Esophagus squamous epithelium (tissue), 5 donors: Measurements from ENCODE around the gene TUT7. TPM values are rescaled to one million over a fixed set of nuclear protein-coding genes. Genes with fewer than 3 reads are reported as not detected.

Experiments
- DNase-seq: peaks from one replicate; lab custom pipeline; 2025; lab: John Stamatoyannopoulos, UW
- H3K27ac ChIP-seq, 4 donors: fragments of 200-600 bp; sonication (generic); one replicate each; pipeline ENCODE4 v1.5.1; 2016 to 2019; ENCODE audit warnings: mild to moderate bottlenecking in 1 of 4
- H3K27me3 ChIP-seq, 4 donors: fragments of 200-600 bp; sonication (generic); 1 replicate in 3 of 4; 2 replicates in 1 of 4; pipeline versions ENCODE4 v1.5.1 to v1.6.0; 2017 to 2021; ENCODE audit warnings: antibody characterized with exemption in 1 of 4
- H3K36me3 ChIP-seq, 3 donors: fragments of 200-600 bp; sonication (generic); one replicate each; pipeline ENCODE4 v1.5.1; 2016 to 2019
- H3K4me1 ChIP-seq, 3 donors: fragments of 200-600 bp; sonication (generic); one replicate each; pipeline ENCODE4 v1.5.1; 2017 to 2019
- H3K4me3 ChIP-seq, 4 donors: fragments of 200-600 bp; sonication (generic); 1 replicate in 3 of 4; 2 replicates in 1 of 4; pipeline ENCODE4 v1.5.1; 2016 to 2019; ENCODE audit warnings: mild to moderate bottlenecking in 2 of 4, moderate library complexity in 1 of 4
- H3K9me3 ChIP-seq, 3 donors: fragments of 200-600 bp; sonication (generic); one replicate each; pipeline ENCODE4 v1.5.1; 2016 to 2019
- CTCF ChIP-seq, 6 experiments: fragments of 450-650 bp in 4 of 6; fragments of 200-600 bp in 2 of 6; sonication (generic) in 2 of 6; IDR thresholded peaks; one replicate each; pipeline ENCODE4 v1.5.1; 2016 to 2019; ENCODE audit warnings: antibody characterized with exemption in 6 of 6, mild to moderate bottlenecking in 4 of 6, moderate library complexity in 4 of 6
- POLR2A ChIP-seq, 4 donors: fragments of 450-650 bp; IDR thresholded peaks; one replicate each; pipeline ENCODE4 v1.6.1; 2017; ENCODE audit warnings: antibody characterized with exemption in 4 of 4, mild to moderate bottlenecking in 4 of 4, moderate library complexity in 3 of 4
- WGBS, 2 donors: methylation state at CpG; one replicate each; pipeline ENCODE4 v1.1.5; 2018; 5-methylcytosine and 5-hydroxymethylcytosine counted together
- intact Hi-C: fragments of 100-400 bp; cut with DNase I; formaldehyde crosslinking; loops from one replicate; pipeline ENCODE4 v1.15.0; 2022
- total RNA-seq, 4 donors: library from RNA; depleted of rRNA; stranded (reverse); fragments of >200 nt; gene quantifications; one replicate each; pipeline ENCODE4 v1.1.0, GENCODE V29; 2016
- donor health status: DM: yes; HTN: yes; CAD: no.

Gene TUT7
- total RNA-seq, 4 donors from 2014 or later, result 34.3 to 71.0 (median 54.9) TPM

DNA sequence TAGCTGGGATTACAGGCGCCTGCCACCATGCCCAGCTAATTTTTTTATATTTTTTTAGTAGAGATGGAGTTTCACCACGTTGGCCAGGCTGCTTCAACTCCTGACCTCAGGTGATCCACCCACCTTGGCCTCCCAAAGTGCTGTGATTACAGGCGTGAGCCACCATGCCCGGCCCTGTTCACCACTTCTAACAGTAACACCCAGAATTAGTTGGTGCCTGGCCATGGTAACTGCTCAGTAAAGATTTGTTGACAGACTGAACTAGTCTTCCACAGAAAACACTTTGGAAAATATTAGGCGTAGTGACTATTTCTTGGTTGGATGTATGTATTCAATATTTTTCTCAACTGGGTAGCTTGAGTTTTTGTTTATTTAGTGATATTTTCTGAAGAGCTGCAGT lies 24.0 kb downstream of the TUT7 start:
- Histone ChIP-seq H3K36me3 (peaks cover 10 to 100% (median 25%) of the 10 kb centered on the region in 3 donors), H3K27me3 (no peaks in the 10 kb centered on the region), H3K4me1 (peaks cover 0 to 8% (median 0%) of the 10 kb centered on the region in 3 donors), H3K27ac (no peak overlapping the region), H3K9me3 (no peaks in the 10 kb centered on the region), H3K4me3 (no peak overlapping the region)
- no peak for DNase-seq
- intact Hi-C loops, result no loop called here
- TF ChIP-seq POLR2A (IDR thresholded peaks at IDR 0.05) (no peak), CTCF (IDR thresholded peaks at IDR 0.05) (no peak)
- whole genome bisulfite sequencing, 2 donors, result 79 to 88% methylated on average over 4 to 5 of the region's 5 CpGs

DNA sequence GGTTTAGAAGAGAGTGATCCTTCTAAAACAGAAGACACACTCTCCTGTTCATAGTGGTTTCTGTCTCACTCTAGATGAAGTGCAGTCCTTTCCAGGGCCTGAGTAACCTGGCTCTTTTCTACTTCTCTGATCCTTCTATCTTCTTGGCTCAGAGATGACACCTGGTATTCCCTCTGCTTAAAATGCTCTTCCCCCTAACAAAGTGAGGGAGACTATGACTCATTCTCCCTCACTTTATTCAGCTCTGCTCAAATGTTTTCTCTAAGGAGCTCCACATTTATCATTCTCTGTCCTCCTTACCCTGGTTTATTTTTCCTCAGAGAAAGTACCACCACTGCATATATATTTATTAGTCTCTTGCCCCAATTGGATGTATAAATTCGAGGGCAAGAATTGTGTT lies 24.6 kb downstream of the TUT7 start:
- H3K27ac ChIP-seq, result no peak overlapping the region
- TF ChIP-seq POLR2A (IDR thresholded peaks at IDR 0.05) (no peak), CTCF (IDR thresholded peaks at IDR 0.05) (no peak)
- DNase-seq, result no peak
- peaks cover 0 to 13% (median 0%) of the 10 kb centered on the region in 3 donors for H3K4me1 ChIP-seq
- H3K4me3 ChIP-seq, result no peak overlapping the region
- H3K27me3 ChIP-seq, result no peaks in the 10 kb centered on the region
- peaks cover 13 to 100% (median 24%) of the 10 kb centered on the region in 3 donors for H3K36me3 ChIP-seq
- WGBS, 2 donors, result 82 to 95% methylated on average over 1 of the region's 1 CpG
- intact Hi-C loops, result no loop called here
- H3K9me3 ChIP-seq, result no peaks in the 10 kb centered on the region

DNA sequence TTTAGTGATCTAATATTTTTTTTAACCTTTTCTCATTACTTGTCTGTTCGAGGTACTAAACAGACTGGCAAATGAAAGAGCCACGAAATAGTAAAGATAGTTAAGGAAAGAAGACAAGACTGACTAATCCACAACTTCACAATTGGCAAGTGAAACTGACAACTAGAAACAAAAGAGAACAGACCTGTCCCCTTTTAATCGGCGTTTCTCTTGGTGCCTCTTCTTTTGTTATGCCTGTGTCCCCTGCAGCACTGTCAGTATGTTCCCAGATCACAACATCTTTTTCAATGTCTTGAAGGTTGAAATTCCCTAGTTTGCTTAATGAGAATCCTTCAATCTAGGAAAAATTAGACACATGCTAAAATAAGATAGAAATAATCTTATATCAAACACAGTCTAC lies 26.1 kb downstream of the TUT7 start:
- WGBS, 2 donors, result 61 to 63% methylated on average over 4 of the region's 4 CpGs
- no peak overlapping the region for H3K27ac ChIP-seq
- peaks cover 18 to 100% (median 31%) of the 10 kb centered on the region in 3 donors for H3K36me3 ChIP-seq
- intact Hi-C loops, result no loop called here
- no peaks in the 10 kb centered on the region for H3K9me3 ChIP-seq
- TF ChIP-seq CTCF (IDR thresholded peaks at IDR 0.05), result no peak
- no peak for TF ChIP-seq POLR2A (IDR thresholded peaks at IDR 0.05)
- no peak for DNase-seq
- no peaks in the 10 kb centered on the region for H3K27me3 ChIP-seq
- no peak overlapping the region for H3K4me3 ChIP-seq
- peaks cover 0 to 24% (median 0%) of the 10 kb centered on the region in 3 donors for H3K4me1 ChIP-seq

DNA sequence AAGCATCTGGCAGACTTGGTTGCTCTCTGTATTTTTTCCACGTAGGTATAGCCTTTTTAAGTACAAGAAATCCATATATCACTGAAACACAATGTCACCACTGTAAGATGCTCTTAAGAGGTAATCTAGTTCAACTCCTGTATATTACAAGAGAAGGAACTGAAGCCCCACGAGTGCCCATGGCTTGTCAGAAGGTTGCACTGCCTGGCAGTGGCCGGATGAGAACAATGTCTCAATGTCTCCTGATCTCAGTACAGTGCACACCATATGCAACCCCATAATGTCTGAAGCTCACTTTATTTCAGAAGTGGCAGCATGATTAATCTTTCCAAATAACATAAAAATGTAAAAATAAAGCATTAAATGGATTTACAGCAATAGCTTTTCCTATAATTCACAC lies 27.7 kb downstream of the TUT7 start:
- Histone ChIP-seq H3K27me3 (no peaks in the 10 kb centered on the region), H3K4me3 (no peak overlapping the region), H3K4me1 (peaks cover 0 to 41% (median 0%) of the 10 kb centered on the region in 3 donors), H3K36me3 (peaks cover 20 to 100% (median 31%) of the 10 kb centered on the region in 3 donors), H3K9me3 (no peaks in the 10 kb centered on the region), H3K27ac (no peak overlapping the region)
- intact Hi-C loops, result no loop called here
- TF ChIP-seq POLR2A (IDR thresholded peaks at IDR 0.05) (no peak), CTCF (IDR thresholded peaks at IDR 0.05) (no peak)
- no peak for DNase-seq
- WGBS, 2 donors, result 82 to 92% methylated on average over 3 of the region's 3 CpGs

DNA sequence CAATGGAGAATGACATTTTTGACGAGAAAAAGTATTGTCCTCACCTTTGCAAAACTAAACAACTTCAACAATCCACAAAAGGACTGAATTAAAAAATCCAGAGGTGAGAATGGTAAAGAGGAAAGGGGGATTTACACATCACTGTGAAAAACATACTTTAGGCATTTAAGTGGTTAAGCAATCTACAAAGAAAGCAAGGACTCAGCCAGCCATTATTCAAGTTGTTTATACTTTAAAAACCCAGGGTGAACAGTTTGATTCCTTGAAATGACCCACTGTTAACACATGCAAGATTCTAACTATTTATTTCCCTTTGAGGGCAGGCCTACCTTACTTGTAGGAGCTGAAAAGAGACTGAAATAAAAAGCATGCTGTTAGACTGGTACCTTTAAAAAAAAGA lies 29.3 kb downstream of the TUT7 start:
- no peak for DNase-seq
- Histone ChIP-seq H3K36me3 (peaks cover 22 to 100% (median 35%) of the 10 kb centered on the region in 3 donors), H3K4me1 (peaks cover 0 to 45% (median 0%) of the 10 kb centered on the region in 3 donors), H3K9me3 (no peaks in the 10 kb centered on the region), H3K27ac (no peak overlapping the region), H3K4me3 (no peak overlapping the region), H3K27me3 (no peaks in the 10 kb centered on the region)
- WGBS, 2 donors, result 94% methylated on average over 1 of the region's 1 CpG
- intact Hi-C loops, result no loop called here
- no peak for TF ChIP-seq CTCF (IDR thresholded peaks at IDR 0.05)
- TF ChIP-seq POLR2A (IDR thresholded peaks at IDR 0.05), result no peak
